HG02970 (cell line): ENCODE measurements around the gene BUD31.
"Not testable (repeated sequence)": the region's sequence is repeated elsewhere in the genome, so short reads cannot be mapped to it uniquely, and the experiment has no call there.

Source experiments
- ATAC-seq: cut with Tn5 transposase; IDR thresholded peaks from one replicate; pipeline ENCODE4 v1.9.1; 2021; ENCODE audit warnings: mild to moderate bottlenecking, moderate library complexity, moderate number of reproducible peaks; ENCODE audit not compliant: unreplicated experiment, low FRiP score

Gene BUD31

GRCh38 chr7:99424932-99425730 is 16.4 kb downstream of the BUD31 start:
- no peak for ATAC-seq

DNA sequence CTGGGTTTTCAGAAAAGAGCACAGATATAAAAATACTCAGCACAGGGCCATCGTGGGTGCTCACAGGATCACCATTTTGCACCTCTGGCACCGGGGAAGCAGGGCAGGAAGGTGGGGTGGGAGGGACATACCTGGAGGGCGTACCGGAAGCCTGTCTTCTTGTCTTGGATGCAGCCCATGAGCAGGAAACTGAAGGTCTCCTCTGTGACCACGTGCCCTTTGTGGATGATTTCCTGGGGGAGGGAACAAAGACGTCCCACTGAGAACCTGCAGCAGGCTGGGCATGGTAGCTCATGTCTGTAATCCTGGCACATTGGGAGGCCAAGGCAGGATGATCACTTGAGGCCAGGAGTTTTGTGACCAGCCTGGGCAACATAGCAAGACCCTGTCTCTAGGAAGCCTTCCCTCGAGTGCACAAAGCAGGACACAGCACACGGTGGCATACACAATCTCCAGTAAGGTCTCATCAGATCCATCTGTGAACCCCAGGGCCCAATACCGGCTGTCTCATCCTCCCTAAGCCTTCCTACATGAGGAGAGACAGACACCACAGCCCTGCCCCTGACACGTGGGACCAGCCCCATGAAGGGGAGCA is 20.3 kb downstream of the BUD31 start:
- no peak for ATAC-seq

DNA sequence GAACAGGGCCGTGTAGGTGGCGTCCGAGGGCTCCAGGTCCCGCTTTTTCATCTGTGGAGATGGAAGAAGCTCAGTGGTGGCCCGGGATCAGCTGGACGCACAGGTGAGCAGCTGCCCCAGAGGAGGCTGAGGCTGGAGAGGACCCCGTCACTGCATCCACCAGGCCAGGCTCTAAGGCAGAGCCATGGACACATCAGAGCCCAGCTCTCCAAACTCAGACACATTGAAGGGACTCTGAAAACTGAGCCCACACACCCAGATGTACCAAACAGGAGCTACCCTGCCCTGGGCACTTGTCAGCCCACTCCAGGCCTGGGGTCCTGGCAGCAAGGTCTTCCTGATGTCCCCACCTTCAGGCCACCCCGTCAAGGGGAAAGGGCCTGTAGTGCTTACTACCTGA is 21.0 kb downstream of the BUD31 start:
- ATAC-seq = no peak

DNA sequence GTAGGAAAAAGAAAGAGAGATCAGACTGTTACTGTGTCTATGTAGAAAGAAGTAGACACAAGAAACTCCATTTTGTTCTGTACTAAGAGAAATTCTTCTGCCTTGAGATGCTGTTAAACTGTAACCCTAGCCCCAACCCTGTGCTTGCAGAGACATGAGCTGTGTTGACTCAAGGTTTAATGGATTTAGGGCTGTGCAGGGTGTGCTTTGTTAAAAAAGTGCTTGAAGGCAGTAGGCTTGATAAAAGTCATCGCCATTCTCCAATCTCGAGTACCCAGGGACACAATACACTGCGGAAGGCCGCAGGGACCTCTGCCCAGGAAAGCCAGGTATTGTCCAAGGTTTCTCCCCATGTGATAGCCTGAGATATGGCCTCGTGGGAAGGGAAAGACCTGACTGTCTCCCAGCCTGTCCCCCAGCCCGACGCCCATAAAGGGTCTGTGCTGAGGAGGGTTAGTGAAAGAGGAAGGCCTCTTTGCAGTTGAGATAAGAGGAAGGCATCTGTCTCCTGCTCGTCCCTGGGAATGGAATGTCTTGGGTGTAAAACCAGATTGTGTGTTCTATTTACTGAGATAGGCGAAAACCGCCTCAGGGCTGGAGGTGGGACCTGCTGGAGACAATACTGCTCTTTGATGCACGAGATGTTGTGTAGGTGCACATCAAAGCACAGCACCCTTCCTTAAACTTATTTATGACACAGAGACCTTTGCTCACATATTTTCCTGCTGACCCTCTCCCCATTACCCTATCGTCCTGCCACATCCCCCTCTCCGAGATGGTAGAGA is 23.2 kb downstream of the BUD31 start:
- not testable (repeated sequence) for ATAC-seq

GRCh38 chr7:99433158-99433557 is 24.4 kb downstream of the BUD31 start:
- ATAC-seq = no peak

GRCh38 chr7:99437946-99438572 is 29.3 kb downstream of the BUD31 start:
- no peak for ATAC-seq

GRCh38 chr7:99438573-99439480 is 30.1 kb downstream of the BUD31 start, which contains the start of the genes CPSF4 and PTCD1:
CPSF4 (plus strand) TSS chr7:99438943; CDS start chr7:99439083, 140 bp downstream.
PTCD1 (minus strand) TSS chr7:99438798; CDS start chr7:99435242, 3,556 bp downstream.
- ATAC-seq = peak; percentile 81

- ATAC-seq = no peak
These were observed 31.4 kb downstream of the BUD31 start for GRCh38 chr7:99440195-99440594.

GRCh38 chr7:99446096-99446495 is 37.3 kb downstream of the BUD31 start:
- no peak for ATAC-seq

DNA sequence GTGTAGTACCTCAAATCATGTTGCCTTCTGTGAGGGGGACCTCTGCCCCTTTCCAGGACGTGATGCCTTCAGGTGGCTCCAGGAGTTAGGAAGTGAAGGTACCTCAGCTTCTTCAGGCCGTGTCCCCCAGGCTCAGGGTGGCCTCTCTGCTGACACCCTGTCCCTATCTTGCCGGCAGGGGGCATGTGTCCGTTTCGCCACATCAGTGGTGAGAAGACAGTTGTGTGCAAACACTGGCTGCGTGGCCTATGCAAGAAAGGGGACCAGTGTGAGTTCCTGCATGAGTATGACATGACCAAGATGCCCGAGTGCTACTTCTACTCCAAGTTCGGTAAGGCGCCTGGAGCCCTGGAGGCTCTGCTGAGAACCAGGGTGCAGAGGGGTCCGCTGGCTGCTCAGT is 39.2 kb downstream of the BUD31 start:
- ATAC-seq = no peak

GRCh38 chr7:99448855-99449254 is 40.1 kb downstream of the BUD31 start:
- no peak for ATAC-seq

DNA sequence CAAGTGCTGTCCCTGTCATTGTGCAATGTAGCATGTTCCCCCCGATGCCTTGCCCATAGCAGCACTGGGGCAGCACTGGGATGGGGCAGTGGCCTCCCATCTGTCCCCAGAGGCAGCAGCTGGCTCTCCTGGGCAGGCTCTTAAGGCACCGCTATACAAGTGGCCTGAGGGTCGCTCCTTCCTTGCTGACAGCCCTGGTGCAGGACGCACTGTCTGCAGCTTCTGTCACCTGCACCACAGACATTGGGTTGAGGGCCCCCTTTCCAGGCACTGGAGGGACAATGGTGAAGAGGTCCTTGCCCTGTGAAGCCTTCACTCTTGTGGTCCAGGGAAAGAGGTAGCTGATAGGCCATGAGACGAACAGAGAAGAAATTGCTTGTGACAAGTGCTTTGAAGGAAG is 40.6 kb downstream of the BUD31 start:
- ATAC-seq = no peak

- ATAC-seq = no peak
These were observed 43.2 kb downstream of the BUD31 start for GRCh38 chr7:99451936-99452335.

- ATAC-seq = no peak
These were observed 43.8 kb downstream of the BUD31 start for GRCh38 chr7:99452541-99452940.

GRCh38 chr7:99453105-99453504 is 44.3 kb downstream of the BUD31 start:
- ATAC-seq = no peak

- no peak for ATAC-seq
These were observed 47.1 kb downstream of the BUD31 start for GRCh38 chr7:99455874-99456273.

- no peak for ATAC-seq
These were observed 47.5 kb downstream of the BUD31 start for GRCh38 chr7:99456288-99456687.

DNA sequence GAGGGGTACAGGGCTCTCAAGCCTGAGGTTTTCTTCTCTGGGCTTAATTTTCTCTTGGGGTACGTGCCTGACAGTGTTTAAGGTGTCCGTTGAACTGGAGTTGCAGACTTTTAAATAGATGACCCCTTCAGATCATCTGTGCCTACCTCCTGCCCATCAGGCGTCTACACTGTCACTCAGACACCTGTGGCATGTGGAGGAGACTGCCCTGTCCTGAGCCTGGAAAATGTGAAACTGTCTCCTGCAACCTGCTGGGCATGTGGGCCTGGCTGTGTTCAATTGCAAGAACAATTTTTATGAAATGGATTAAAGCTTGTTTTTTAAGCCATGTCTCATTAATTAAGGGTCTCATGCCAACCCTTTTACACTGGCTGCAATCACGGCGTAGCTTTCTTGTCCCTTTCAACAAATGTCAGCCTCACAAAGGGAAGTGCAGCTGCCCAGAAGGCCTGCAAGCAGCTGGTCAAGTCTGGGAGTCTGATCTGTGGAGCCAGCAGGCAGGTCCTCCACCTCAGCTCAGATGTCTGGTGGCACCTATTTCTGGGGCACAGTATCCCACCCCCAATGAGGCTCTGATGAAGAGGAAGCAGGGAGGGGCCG is 48.4 kb downstream of the BUD31 start:
- no peak for ATAC-seq
